ENCODE results near the gene FBXO30.

The FBXO30 gene

GRCh38 chr6:145814501-145815308 is at the start of gene FBXO30:
FBXO30 (minus strand) TSS chr6:145814795; CDS start chr6:145806405, 8,390 bp downstream.
- DNase-seq (ENCODE audit: low read depth in 2 of 2), result peak; percentile 75 to 80

GRCh38 chr6:145863988-145864616 is 49.5 kb upstream of the FBXO30 start:
- no peak for DNase-seq (ENCODE audit: low read depth in 2 of 2)

- no peak for DNase-seq (ENCODE audit: low read depth in 2 of 2)
These were observed 48.8 kb upstream of the FBXO30 start for GRCh38 chr6:145863366-145863765.

- DNase-seq (ENCODE audit: low read depth in 2 of 2), result no peak
These were observed 46.0 kb upstream of the FBXO30 start for GRCh38 chr6:145860562-145860961.

GRCh38 chr6:145850671-145851070 is 36.1 kb upstream of the FBXO30 start:
- DNase-seq (ENCODE audit: low read depth in 2 of 2), result no peak

- no peak for DNase-seq (ENCODE audit: low read depth in 2 of 2)
These were observed 33.9 kb upstream of the FBXO30 start for GRCh38 chr6:145848541-145848940.

- DNase-seq (ENCODE audit: low read depth in 2 of 2), result no peak
These were observed 31.0 kb upstream of the FBXO30 start for GRCh38 chr6:145845557-145845956.

GRCh38 chr6:145844933-145845540 is 30.4 kb upstream of the FBXO30 start:
- no peak for DNase-seq (ENCODE audit: low read depth in 2 of 2)

- no peak for DNase-seq (ENCODE audit: low read depth in 2 of 2)
These were observed 28.3 kb upstream of the FBXO30 start for GRCh38 chr6:145842693-145843546.

GRCh38 chr6:145841668-145842067 is 27.1 kb upstream of the FBXO30 start:
- DNase-seq (ENCODE audit: low read depth in 2 of 2), result no peak

GRCh38 chr6:145839653-145840052 is 25.1 kb upstream of the FBXO30 start:
- DNase-seq (ENCODE audit: low read depth in 2 of 2), result no peak

GRCh38 chr6:145838305-145838704 is 23.7 kb upstream of the FBXO30 start:
- DNase-seq (ENCODE audit: low read depth in 2 of 2), result no peak

GRCh38 chr6:145836772-145837171 is 22.2 kb upstream of the FBXO30 start:
- no peak for DNase-seq (ENCODE audit: low read depth in 2 of 2)

- DNase-seq (ENCODE audit: low read depth in 2 of 2), result no peak
These were observed 21.6 kb upstream of the FBXO30 start for GRCh38 chr6:145836170-145836569.

- no peak for DNase-seq (ENCODE audit: low read depth in 2 of 2)
These were observed 16.0 kb upstream of the FBXO30 start for GRCh38 chr6:145830612-145831011.

GRCh38 chr6:145829950-145830349 is 15.4 kb upstream of the FBXO30 start:
- DNase-seq (ENCODE audit: low read depth in 2 of 2), result no peak

GRCh38 chr6:145829102-145829501 is 14.5 kb upstream of the FBXO30 start:
- no peak for DNase-seq (ENCODE audit: low read depth in 2 of 2)

GRCh38 chr6:145824344-145824743 is 9.7 kb upstream of the FBXO30 start:
- no peak for DNase-seq (ENCODE audit: low read depth in 2 of 2)

GRCh38 chr6:145823328-145823944 is 8.8 kb upstream of the FBXO30 start:
- DNase-seq (ENCODE audit: low read depth in 2 of 2), result no peak

GRCh38 chr6:145822456-145822855 is 7.9 kb upstream of the FBXO30 start:
- no peak for DNase-seq (ENCODE audit: low read depth in 2 of 2)

GRCh38 chr6:145819994-145820393 is 5.4 kb upstream of the FBXO30 start:
- no peak for DNase-seq (ENCODE audit: low read depth in 2 of 2)

All from stimulated activated CD8-positive, alpha-beta memory T cell treated with anti-CD3 and anti-CD28 coated beads, Interleukin-2, amount 100 ng/mL, for 48 hours (primary cell).